NK-92 (cell line): ENCODE data around the gene ITPRID2.

Experiments used
- DNase-seq: peaks from one replicate; lab custom pipeline; 2025; ENCODE audit not compliant: unreplicated experiment; lab: John Stamatoyannopoulos, UW

ITPRID2 gene

GRCh38 chr2:181879295-181879694, 12.2 kb upstream of the ITPRID2 start:
- DNase-seq = no peak

- DNase-seq = no peak
Measured at GRCh38 chr2:181882246-181883020, 9.1 kb upstream of the ITPRID2 start.

- no peak for DNase-seq
Measured at GRCh38 chr2:181884601-181885000, 6.9 kb upstream of the ITPRID2 start.

GRCh38 chr2:181885096-181885495, 6.4 kb upstream of the ITPRID2 start:
- DNase-seq = no peak

GRCh38 chr2:181886192-181886591, 5.3 kb upstream of the ITPRID2 start:
- no peak for DNase-seq

GRCh38 chr2:181887045-181887444, 4.5 kb upstream of the ITPRID2 start:
- DNase-seq = no peak

- DNase-seq = no peak
Measured at GRCh38 chr2:181889776-181890175, 1.8 kb upstream of the ITPRID2 start.

GRCh38 chr2:181890271-181890670, 1.3 kb upstream of the ITPRID2 start:
- DNase-seq = no peak

- no peak for DNase-seq
Measured at GRCh38 chr2:181891966-181892798, 652 bp downstream of the ITPRID2 start.

- no peak for DNase-seq
Measured at GRCh38 chr2:181892799-181893435, 1.4 kb downstream of the ITPRID2 start.

- no peak for DNase-seq
Measured at GRCh38 chr2:181894381-181894780, 2.9 kb downstream of the ITPRID2 start.

- no peak for DNase-seq
Measured at GRCh38 chr2:181895818-181896217, 4.3 kb downstream of the ITPRID2 start.

GRCh38 chr2:181896286-181896685, 4.8 kb downstream of the ITPRID2 start:
- no peak for DNase-seq

GRCh38 chr2:181900007-181900651, 8.6 kb downstream of the ITPRID2 start:
- DNase-seq = no peak

GRCh38 chr2:181902625-181903024, 11.1 kb downstream of the ITPRID2 start:
- no peak for DNase-seq

GRCh38 chr2:181904022-181904632, 12.6 kb downstream of the ITPRID2 start:
- no peak for DNase-seq

GRCh38 chr2:181907057-181907456, 15.5 kb downstream of the ITPRID2 start:
- DNase-seq = no peak

- no peak for DNase-seq
Measured at GRCh38 chr2:181907635-181908034, 16.1 kb downstream of the ITPRID2 start.

- DNase-seq = no peak
Measured at GRCh38 chr2:181910028-181910831, 18.7 kb downstream of the ITPRID2 start.

- no peak for DNase-seq
Measured at GRCh38 chr2:181911830-181912229, 20.3 kb downstream of the ITPRID2 start.
